ENCODE data around the gene MYBPC2. TPM values are rescaled to one million over a fixed set of nuclear protein-coding genes. Genes with fewer than 3 reads are reported as not detected.
A peak's percentile ranks its signal among the peaks of the same experiment; 100 is the strongest.

MYBPC2 gene
- total RNA-seq, 2 experiments from 2014 or later: 0.14 TPM; not detected in 1

- Mint-ChIP-seq H3K27ac (no peak overlapping the region), H3K27me3 (peaks cover 8% of the 10 kb centered on the region), H3K4me3 (no peak overlapping the region), H3K9me3 (peaks cover 5% of the 10 kb centered on the region), H3K4me1 (peaks cover 4% of the 10 kb centered on the region), H3K36me3 (no peaks in the 10 kb centered on the region)
- POLR2A ChIA-PET: no interaction called here
- ATAC-seq (ENCODE audit: low read depth) (no peak), DNase-seq (no peak)
Measured at GRCh38 chr19:50447053-50447452, 14.4 kb downstream of the MYBPC2 start.

GRCh38 chr19:50447750-50448149 lies 15.1 kb downstream of the MYBPC2 start:
- peaks cover 4% of the 10 kb centered on the region for H3K4me1 Mint-ChIP-seq
- ATAC-seq (ENCODE audit: low read depth): no peak
- H3K36me3 Mint-ChIP-seq: no peaks in the 10 kb centered on the region
- POLR2A ChIA-PET: no interaction called here
- DNase-seq: no peak
- H3K9me3 Mint-ChIP-seq: peaks cover 5% of the 10 kb centered on the region
- H3K4me3 Mint-ChIP-seq: no peak overlapping the region
- H3K27ac Mint-ChIP-seq: no peak overlapping the region
- H3K27me3 Mint-ChIP-seq: peaks cover 8% of the 10 kb centered on the region

GRCh38 chr19:50449236-50449899 lies 16.7 kb downstream of the MYBPC2 start:
- POLR2A ChIA-PET: no interaction called here
- Mint-ChIP-seq H3K27ac (no peak overlapping the region), H3K36me3 (no peaks in the 10 kb centered on the region), H3K4me1 (peaks cover 2% of the 10 kb centered on the region), H3K27me3 (peaks cover 3% of the 10 kb centered on the region), H3K9me3 (peaks cover 5% of the 10 kb centered on the region), H3K4me3 (no peak overlapping the region)
- no peak for DNase-seq
- no peak for ATAC-seq (ENCODE audit: low read depth)

GRCh38 chr19:50450369-50451222 lies 17.9 kb downstream of the MYBPC2 start:
- POLR2A ChIA-PET: no interaction called here
- ATAC-seq (ENCODE audit: low read depth): no peak
- Mint-ChIP-seq H3K9me3 (peaks cover 5% of the 10 kb centered on the region), H3K36me3 (no peaks in the 10 kb centered on the region), H3K4me3 (no peak overlapping the region), H3K27ac (no peak overlapping the region), H3K27me3 (peaks cover 2% of the 10 kb centered on the region), H3K4me1 (no peaks in the 10 kb centered on the region)
- DNase-seq: no peak

GRCh38 chr19:50451223-50451534 lies 18.5 kb downstream of the MYBPC2 start:
- Mint-ChIP-seq H3K36me3 (no peaks in the 10 kb centered on the region), H3K9me3 (peaks cover 5% of the 10 kb centered on the region), H3K4me1 (no peaks in the 10 kb centered on the region), H3K27ac (no peak overlapping the region), H3K4me3 (no peak overlapping the region), H3K27me3 (peaks cover 2% of the 10 kb centered on the region)
- ATAC-seq (ENCODE audit: low read depth): no peak
- no peak for DNase-seq
- POLR2A ChIA-PET: no interaction called here

- Mint-ChIP-seq H3K27me3 (peaks cover 2% of the 10 kb centered on the region), H3K27ac (no peak overlapping the region), H3K36me3 (no peaks in the 10 kb centered on the region), H3K9me3 (no peaks in the 10 kb centered on the region), H3K4me1 (no peaks in the 10 kb centered on the region), H3K4me3 (no peak overlapping the region)
- no peak for ATAC-seq (ENCODE audit: low read depth)
- POLR2A ChIA-PET: no interaction called here
- no peak for DNase-seq
Measured at GRCh38 chr19:50453243-50453642, 20.6 kb downstream of the MYBPC2 start.

- Mint-ChIP-seq H3K27ac (no peak overlapping the region), H3K9me3 (no peaks in the 10 kb centered on the region), H3K4me1 (peaks cover 4% of the 10 kb centered on the region), H3K4me3 (no peak overlapping the region), H3K27me3 (peaks cover 6% of the 10 kb centered on the region), H3K36me3 (no peaks in the 10 kb centered on the region)
- ATAC-seq (ENCODE audit: low read depth) (no peak), DNase-seq (no peak)
- POLR2A ChIA-PET: no interaction called here
Measured at GRCh38 chr19:50455992-50456391, 23.3 kb downstream of the MYBPC2 start.

GRCh38 chr19:50457300-50457699 lies 24.6 kb downstream of the MYBPC2 start:
- no peak overlapping the region for H3K4me3 Mint-ChIP-seq
- POLR2A ChIA-PET: no interaction called here
- no peak overlapping the region for H3K27ac Mint-ChIP-seq
- no peak for DNase-seq
- H3K9me3 Mint-ChIP-seq: no peaks in the 10 kb centered on the region
- ATAC-seq (ENCODE audit: low read depth): no peak
- H3K4me1 Mint-ChIP-seq: peaks cover 9% of the 10 kb centered on the region
- peaks cover 8% of the 10 kb centered on the region for H3K27me3 Mint-ChIP-seq
- H3K36me3 Mint-ChIP-seq: no peaks in the 10 kb centered on the region

- peaks cover 9% of the 10 kb centered on the region for H3K4me1 Mint-ChIP-seq
- H3K4me3 Mint-ChIP-seq: no peak overlapping the region
- H3K27ac Mint-ChIP-seq: no peak overlapping the region
- DNase-seq (no peak), ATAC-seq (ENCODE audit: low read depth) (no peak)
- peaks cover 8% of the 10 kb centered on the region for H3K27me3 Mint-ChIP-seq
- no peaks in the 10 kb centered on the region for H3K9me3 Mint-ChIP-seq
- POLR2A ChIA-PET: no interaction called here
- H3K36me3 Mint-ChIP-seq: no peaks in the 10 kb centered on the region
Measured at GRCh38 chr19:50458396-50459066, 25.8 kb downstream of the MYBPC2 start.

GRCh38 chr19:50459067-50459456 lies 26.4 kb downstream of the MYBPC2 start:
- no peak overlapping the region for H3K4me3 Mint-ChIP-seq
- POLR2A ChIA-PET: no interaction called here

GRCh38 chr19:50459638-50460037 lies 26.9 kb downstream of the MYBPC2 start:
- POLR2A ChIA-PET: no interaction called here

More at GRCh38 chr19:50459067-50459456, 26.4 kb downstream of the MYBPC2 start:
- no peak for ATAC-seq (ENCODE audit: low read depth)
- Mint-ChIP-seq H3K4me1 (peaks cover 9% of the 10 kb centered on the region), H3K27ac (no peak overlapping the region), H3K27me3 (peaks cover 8% of the 10 kb centered on the region), H3K9me3 (no peaks in the 10 kb centered on the region), H3K36me3 (no peaks in the 10 kb centered on the region)
- DNase-seq: no peak

GRCh38 chr19:50460161-50460765 lies 27.6 kb downstream of the MYBPC2 start:
- Mint-ChIP-seq H3K36me3 (no peaks in the 10 kb centered on the region), H3K4me1 (peaks cover 9% of the 10 kb centered on the region), H3K27me3 (peaks cover 6% of the 10 kb centered on the region), H3K27ac (no peak overlapping the region), H3K4me3 (no peak overlapping the region), H3K9me3 (no peaks in the 10 kb centered on the region)
- POLR2A ChIA-PET: interaction anchor here (1.0 to 2.9 kb wide), 2 partner anchors 76 to 103 kb away, joined by 5 to 10 read pairs; partner anchors contain the start of gene POLD1
- ATAC-seq (ENCODE audit: low read depth) (peak; percentile 35), DNase-seq (no peak)

More at GRCh38 chr19:50459638-50460037, 26.9 kb downstream of the MYBPC2 start:
- Mint-ChIP-seq H3K4me1 (peaks cover 9% of the 10 kb centered on the region), H3K4me3 (no peak overlapping the region), H3K9me3 (no peaks in the 10 kb centered on the region), H3K36me3 (no peaks in the 10 kb centered on the region), H3K27me3 (peaks cover 8% of the 10 kb centered on the region), H3K27ac (peak overlapping the region; percentile 11)
- ATAC-seq (ENCODE audit: low read depth) (no peak), DNase-seq (no peak)

GRCh38 chr19:50461066-50461875 lies 28.6 kb downstream of the MYBPC2 start:
- peak; percentile 77 for ATAC-seq (ENCODE audit: low read depth)
- POLR2A ChIA-PET: interaction anchor here (1.0 to 2.9 kb wide), 2 partner anchors 77 to 104 kb away, joined by 5 to 10 read pairs; partner anchors contain the start of gene POLD1
- no peak overlapping the region for H3K4me3 Mint-ChIP-seq

More at GRCh38 chr19:50461066-50461875, 28.6 kb downstream of the MYBPC2 start:
- no peaks in the 10 kb centered on the region for H3K36me3 Mint-ChIP-seq
- no peaks in the 10 kb centered on the region for H3K9me3 Mint-ChIP-seq
- peak; percentile 70 for DNase-seq
- H3K27me3 Mint-ChIP-seq: peaks cover 6% of the 10 kb centered on the region
- H3K27ac Mint-ChIP-seq: no peak overlapping the region
- peaks cover 9% of the 10 kb centered on the region for H3K4me1 Mint-ChIP-seq
